ENCODE data around the gene NWD2. TPM values are rescaled to one million over a fixed set of nuclear protein-coding genes. Genes with fewer than 3 reads are reported as not detected.
"Not testable (repeated sequence)": the region's sequence is repeated elsewhere in the genome, so short reads cannot be mapped to it uniquely, and the experiment has no call there.

Gene NWD2
- total RNA-seq, 1 experiment from 2014 or later, result not detected

DNA sequence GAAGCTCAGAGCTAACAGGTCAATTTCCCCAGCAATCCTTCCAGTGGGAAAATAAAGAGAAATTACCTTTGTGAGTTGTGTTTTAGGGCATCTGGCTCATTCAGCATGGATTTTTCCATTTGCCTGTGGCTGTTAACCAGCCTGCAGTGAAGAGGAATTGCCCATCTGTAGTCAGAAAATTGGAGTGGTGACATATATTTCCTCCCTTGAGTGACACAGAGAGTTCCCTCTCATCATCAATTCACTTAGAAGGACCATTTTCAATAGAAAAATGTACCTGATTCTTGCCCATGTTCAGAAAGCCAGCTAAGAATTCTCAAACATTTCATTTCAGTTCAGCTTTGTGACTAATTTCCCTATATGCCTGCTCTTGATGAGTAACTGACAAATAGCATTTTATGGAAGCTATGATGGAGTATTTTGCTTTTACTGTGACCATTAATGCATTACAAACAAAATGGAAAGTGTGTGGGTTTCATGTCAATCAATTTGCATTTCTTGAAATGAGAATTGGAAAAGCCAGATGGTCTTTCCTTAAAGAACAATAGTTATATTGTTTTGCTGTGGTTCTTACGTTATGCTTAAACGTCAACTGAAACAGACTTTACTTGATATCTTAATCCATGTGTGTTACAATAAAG lies 155.8 kb downstream of the NWD2 start:
- no peak for DNase-seq
- no peak overlapping the region for H3K14ac ChIP-seq (ENCODE audit: insufficient read depth, low read length)
- H3K23ac ChIP-seq (ENCODE audit: insufficient read length, low read depth, low read length), result no peak overlapping the region
- H3K18ac ChIP-seq (ENCODE audit: insufficient read length, low read depth, low read length), result no peak overlapping the region
- no peak overlapping the region for H3K4ac ChIP-seq (ENCODE audit: low read depth, low read length)
- no peak overlapping the region for H3K27ac ChIP-seq (ENCODE audit: insufficient read length, low read depth, low read length)
- no peak overlapping the region for H3K56ac ChIP-seq (ENCODE audit: insufficient read length, low read depth, low read length)
- H2BK5ac ChIP-seq (ENCODE audit: insufficient read length, low read length), result no peak overlapping the region
- TF ChIP-seq, protein P1, sequence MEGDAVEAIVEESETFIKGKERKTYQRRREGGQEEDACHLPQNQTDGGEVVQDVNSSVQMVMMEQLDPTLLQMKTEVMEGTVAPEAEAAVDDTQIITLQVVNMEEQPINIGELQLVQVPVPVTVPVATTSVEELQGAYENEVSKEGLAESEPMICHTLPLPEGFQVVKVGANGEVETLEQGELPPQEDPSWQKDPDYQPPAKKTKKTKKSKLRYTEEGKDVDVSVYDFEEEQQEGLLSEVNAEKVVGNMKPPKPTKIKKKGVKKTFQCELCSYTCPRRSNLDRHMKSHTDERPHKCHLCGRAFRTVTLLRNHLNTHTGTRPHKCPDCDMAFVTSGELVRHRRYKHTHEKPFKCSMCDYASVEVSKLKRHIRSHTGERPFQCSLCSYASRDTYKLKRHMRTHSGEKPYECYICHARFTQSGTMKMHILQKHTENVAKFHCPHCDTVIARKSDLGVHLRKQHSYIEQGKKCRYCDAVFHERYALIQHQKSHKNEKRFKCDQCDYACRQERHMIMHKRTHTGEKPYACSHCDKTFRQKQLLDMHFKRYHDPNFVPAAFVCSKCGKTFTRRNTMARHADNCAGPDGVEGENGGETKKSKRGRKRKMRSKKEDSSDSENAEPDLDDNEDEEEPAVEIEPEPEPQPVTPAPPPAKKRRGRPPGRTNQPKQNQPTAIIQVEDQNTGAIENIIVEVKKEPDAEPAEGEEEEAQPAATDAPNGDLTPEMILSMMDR (conservative IDR thresholded peaks at IDR 0.05), result no peak
- no peak overlapping the region for H4K91ac ChIP-seq (ENCODE audit: insufficient read length, low read depth, low read length)
- H2AFZ ChIP-seq (ENCODE audit: low read length), result no peak overlapping the region
- WGBS (ENCODE audit: extremely low coverage, insufficient read length, low lambda C conversion rate), result no CpG with 5 or more reads among the region's 2 CpGs
- no peaks in the 10 kb centered on the region for H3K4me1 ChIP-seq (ENCODE audit: insufficient read depth, low read length)
- H2BK12ac ChIP-seq (ENCODE audit: insufficient read length, low read depth, low read length), result no peak overlapping the region
- Mint-ChIP-seq H3K4me3 (no peak overlapping the region), H3K9me3 (peaks cover 0 to 7% of the 10 kb centered on the region in 2 experiments; a peak in 3 of 5 replicates), H3K27me3 (ENCODE audit: low read depth) (no peaks in the 10 kb centered on the region), H3K4me1 (no peaks in the 10 kb centered on the region), H3K36me3 (ENCODE audit: insufficient read depth in 1 of 3, low read depth in 3 of 3) (0 out of 7 replicates have a peak, but pooled peaks cover 0 to 7% (median 0%) of the 10 kb centered on the region in 3 experiments), H3K27ac (no peak overlapping the region)
- H2BK15ac ChIP-seq (ENCODE audit: low read depth, low read length), result no peak overlapping the region
- no peak overlapping the region for H2BK20ac ChIP-seq (ENCODE audit: low read depth, low read length, poor library complexity, severe bottlenecking)
- H3K9ac ChIP-seq (ENCODE audit: extremely low read depth, insufficient read length, low read length), result no peak overlapping the region
- H2BK120ac ChIP-seq (ENCODE audit: low read depth, low read length, poor library complexity, severe bottlenecking), result no peak overlapping the region
- H2AK5ac ChIP-seq (ENCODE audit: insufficient read length, low read length), result no peak overlapping the region
- no peaks in the 10 kb centered on the region for H3K27me3 ChIP-seq (ENCODE audit: insufficient read depth, low read length)
- no peak overlapping the region for H3T11ph ChIP-seq (ENCODE audit: low read length)
- H3K79me2 ChIP-seq (ENCODE audit: insufficient read depth, low read length), result no peaks in the 10 kb centered on the region
- H3K9me3 ChIP-seq (ENCODE audit: control insufficient read depth, low read depth, low read length), result no peaks in the 10 kb centered on the region
- H4K5ac ChIP-seq (ENCODE audit: insufficient read length, low read depth, low read length), result no peak overlapping the region
- no peaks in the 10 kb centered on the region for H3K79me1 ChIP-seq (ENCODE audit: insufficient read depth, low read depth, low read length, poor library complexity, severe bottlenecking)
- H4K8ac ChIP-seq (replicated peaks; ENCODE audit: insufficient read length, low read depth, low read length), result no peak overlapping the region
- H4K20me1 ChIP-seq (ENCODE audit: control insufficient read depth, insufficient read depth, insufficient read length), result no peaks in the 10 kb centered on the region
- H3K23me2 ChIP-seq (ENCODE audit: insufficient read length, low read depth, low read length, poor library complexity, severe bottlenecking), result no peaks in the 10 kb centered on the region
- H3K4me2 ChIP-seq (ENCODE audit: insufficient read depth, insufficient read length, low read length), result no peak overlapping the region

DNA sequence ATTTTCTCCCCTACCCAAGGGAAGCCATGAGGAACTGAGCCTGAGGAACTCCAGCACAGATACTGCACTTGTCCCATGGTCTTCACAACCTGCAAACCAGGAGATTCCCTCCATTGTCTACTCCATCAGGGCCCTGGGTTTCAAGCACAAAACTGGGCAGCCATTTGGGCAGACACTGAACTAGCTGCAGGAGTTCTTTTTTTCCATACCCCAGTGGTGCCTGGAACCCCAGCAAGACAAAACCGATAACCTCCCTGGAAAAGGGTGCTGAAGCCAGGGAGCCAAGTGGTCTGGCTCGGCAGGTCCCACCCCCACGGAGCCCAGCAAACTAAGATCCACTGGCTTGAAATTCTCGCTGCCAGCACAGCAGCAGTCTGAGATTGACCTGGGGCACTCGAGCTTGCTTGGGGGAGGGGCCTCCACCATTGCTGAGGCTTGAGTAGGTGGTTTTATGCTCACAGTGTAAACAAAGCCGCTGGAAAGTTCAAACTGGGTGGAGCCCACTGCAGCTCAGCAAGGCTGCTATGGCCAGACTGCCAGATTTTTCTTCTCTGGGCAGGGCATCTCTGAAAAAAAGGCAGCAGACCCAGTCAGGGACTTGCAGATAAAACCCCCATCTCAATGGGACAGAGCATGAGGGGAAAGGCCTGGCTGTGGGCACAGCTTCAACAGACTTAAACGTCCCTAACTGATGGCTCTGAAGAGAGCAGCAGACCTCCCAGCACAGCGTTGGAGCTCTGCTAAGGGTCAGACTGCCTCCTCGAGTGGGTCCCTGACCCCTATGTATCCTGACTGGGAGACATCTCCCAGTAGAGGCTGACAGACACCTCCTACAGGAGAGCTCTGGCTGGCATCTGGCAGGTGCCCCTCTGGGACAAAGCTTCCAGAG lies 163.6 kb downstream of the NWD2 start:
- no CpG with 5 or more reads among the region's 9 CpGs for WGBS (ENCODE audit: extremely low coverage, insufficient read length, low lambda C conversion rate)
- not testable (repeated sequence) for H3T11ph ChIP-seq (ENCODE audit: low read length); H4K5ac ChIP-seq (ENCODE audit: insufficient read length, low read depth, low read length); H3K9me3 ChIP-seq (ENCODE audit: control insufficient read depth, low read depth, low read length); H2AK5ac ChIP-seq (ENCODE audit: insufficient read length, low read length); H2AFZ ChIP-seq (ENCODE audit: low read length); H3K56ac ChIP-seq (ENCODE audit: insufficient read length, low read depth, low read length); H3K18ac ChIP-seq (ENCODE audit: insufficient read length, low read depth, low read length); H3K9me3 Mint-ChIP-seq; H3K79me1 ChIP-seq (ENCODE audit: insufficient read depth, low read depth, low read length, poor library complexity, severe bottlenecking); H2BK5ac ChIP-seq (ENCODE audit: insufficient read length, low read length); DNase-seq; H3K4me3 Mint-ChIP-seq; H3K4me2 ChIP-seq (ENCODE audit: insufficient read depth, insufficient read length, low read length); H3K14ac ChIP-seq (ENCODE audit: insufficient read depth, low read length); H2BK15ac ChIP-seq (ENCODE audit: low read depth, low read length); H3K36me3 Mint-ChIP-seq (ENCODE audit: insufficient read depth in 1 of 3, low read depth in 3 of 3); H4K20me1 ChIP-seq (ENCODE audit: control insufficient read depth, insufficient read depth, insufficient read length); H4K8ac ChIP-seq (replicated peaks; ENCODE audit: insufficient read length, low read depth, low read length); H4K91ac ChIP-seq (ENCODE audit: insufficient read length, low read depth, low read length); H2BK120ac ChIP-seq (ENCODE audit: low read depth, low read length, poor library complexity, severe bottlenecking); H3K4me1 Mint-ChIP-seq; H3K27ac ChIP-seq (ENCODE audit: insufficient read length, low read depth, low read length); H3K4me1 ChIP-seq (ENCODE audit: insufficient read depth, low read length); H3K23me2 ChIP-seq (ENCODE audit: insufficient read length, low read depth, low read length, poor library complexity, severe bottlenecking); H3K27me3 ChIP-seq (ENCODE audit: insufficient read depth, low read length); H2BK20ac ChIP-seq (ENCODE audit: low read depth, low read length, poor library complexity, severe bottlenecking); H3K23ac ChIP-seq (ENCODE audit: insufficient read length, low read depth, low read length); H3K4ac ChIP-seq (ENCODE audit: low read depth, low read length); H3K27ac Mint-ChIP-seq; H2BK12ac ChIP-seq (ENCODE audit: insufficient read length, low read depth, low read length); H3K27me3 Mint-ChIP-seq (ENCODE audit: low read depth); H3K9ac ChIP-seq (ENCODE audit: extremely low read depth, insufficient read length, low read length); H3K79me2 ChIP-seq (ENCODE audit: insufficient read depth, low read length)

Measured in H9 (cell line).